Body of pancreas (tissue), 4 donors: Measurements from ENCODE around the gene PAPOLG. TPM values are rescaled to one million over a fixed set of nuclear protein-coding genes. Genes with fewer than 3 reads are reported as not detected.

ENCODE experiments used
- ATAC-seq: fragments of 150-250 bp; one replicate; pipeline ENCODE4 v1.9.1; 2016
- DNase-seq, 4 donors: peaks; one replicate each; pipeline ENCODE4 v3.0.0-alpha.2; 2019
- H3K27ac ChIP-seq, 4 donors: fragments of 200-600 bp; sonication (generic); 1 replicate in 3 of 4; 2 replicates in 1 of 4; pipeline versions ENCODE4 v1.5.1 to v1.6.1; 2016 to 2019; ENCODE audit warnings: mild to moderate bottlenecking in 1 of 4, mixed read lengths in 1 of 4, moderate library complexity in 1 of 4
- H3K27me3 ChIP-seq, 2 donors: fragments of 200-600 bp; sonication (generic); one replicate each; pipeline ENCODE4 v1.6.0; 2016; ENCODE audit warnings: mild to moderate bottlenecking in 1 of 2
- H3K36me3 ChIP-seq, 2 donors: fragments of 200-600 bp; sonication (generic); replicated peaks in 1 of 2; 2 replicates each; pipeline ENCODE4 v1.5.1; 2016; ENCODE audit warnings: low read depth in 2 of 2; ENCODE audit not compliant: insufficient read depth in 1 of 2
- H3K4me1 ChIP-seq: fragments of 200-600 bp; sonication (generic); one replicate; pipeline ENCODE4 v1.6.0; 2016
- H3K4me3 ChIP-seq, 2 donors: fragments of 200-600 bp; sonication (generic); 1 replicate in 1 of 2; 2 replicates in 1 of 2; pipeline ENCODE4 v1.5.1; 2016 to 2019
- H3K9me3 ChIP-seq, 3 donors: fragments of 200-600 bp; sonication (generic); 1 replicate in 2 of 3; 2 replicates in 1 of 3; pipeline ENCODE4 v1.5.1; 2016
- CTCF ChIP-seq, 7 experiments: fragments of 450-650 bp in 4 of 7; fragments of 200-600 bp in 3 of 7; sonication (generic) in 3 of 7; IDR thresholded peaks; one replicate each; pipeline ENCODE4 v1.5.1; 2016 to 2019; ENCODE audit warnings: antibody characterized with exemption in 7 of 7
- POLR2A ChIP-seq, 3 donors: fragments of 450-650 bp; IDR thresholded peaks; one replicate each; pipeline ENCODE4 v1.6.1; 2016; ENCODE audit warnings: antibody characterized with exemption in 3 of 3, mild to moderate bottlenecking in 2 of 3
- WGBS, 2 donors: methylation state at CpG; one replicate each; pipeline ENCODE4 v1.1.5; 2017; 5-methylcytosine and 5-hydroxymethylcytosine counted together
- intact Hi-C: fragments of 100-400 bp; cut with DNase I; formaldehyde crosslinking; loops from one replicate; pipeline ENCODE4 v1.15.1; 2023
- total RNA-seq, 2 donors: library from RNA; depleted of rRNA; stranded (reverse); fragments of >200 nt; gene quantifications; one replicate each; pipeline ENCODE4 v1.1.0, GENCODE V29; 2016

PAPOLG gene
- total RNA-seq, 2 donors from 2014 or later, result 4.0 to 6.5 TPM

DNA sequence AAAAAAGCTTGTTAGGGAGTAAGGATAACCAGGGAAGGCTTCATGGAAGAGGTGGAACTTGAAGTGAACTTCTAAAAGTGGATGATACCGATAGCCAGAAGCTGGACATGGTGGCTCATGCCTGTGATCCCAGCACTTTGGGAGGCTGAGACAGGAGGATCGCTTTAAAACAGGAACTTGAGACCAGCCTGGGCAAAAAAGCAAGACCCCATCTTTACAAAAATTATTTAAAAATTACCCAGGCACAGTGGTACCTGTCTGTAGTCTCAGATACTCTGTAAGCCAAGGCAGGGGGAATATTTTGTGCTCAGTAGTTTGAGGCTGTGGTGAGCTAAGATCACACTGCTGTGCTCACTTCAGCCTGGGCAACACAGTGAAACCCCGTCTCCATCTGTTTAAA, 10.2 kb downstream of the PAPOLG start:
- Histone ChIP-seq H3K27ac (no peak overlapping the region), H3K36me3 (peaks cover 4 to 15% of the 10 kb centered on the region in 2 donors), H3K4me1 (no peaks in the 10 kb centered on the region), H3K27me3 (no peaks in the 10 kb centered on the region), H3K4me3 (no peak overlapping the region), H3K9me3 (no peaks in the 10 kb centered on the region)
- no peak for TF ChIP-seq CTCF (IDR thresholded peaks at IDR 0.05)
- TF ChIP-seq POLR2A (IDR thresholded peaks at IDR 0.05), result no peak
- ATAC-seq (no peak), DNase-seq (no peak)
- WGBS, 2 donors, result 94 to 97% methylated on average over 3 of the region's 3 CpGs
- intact Hi-C loops, result no loop called here

DNA sequence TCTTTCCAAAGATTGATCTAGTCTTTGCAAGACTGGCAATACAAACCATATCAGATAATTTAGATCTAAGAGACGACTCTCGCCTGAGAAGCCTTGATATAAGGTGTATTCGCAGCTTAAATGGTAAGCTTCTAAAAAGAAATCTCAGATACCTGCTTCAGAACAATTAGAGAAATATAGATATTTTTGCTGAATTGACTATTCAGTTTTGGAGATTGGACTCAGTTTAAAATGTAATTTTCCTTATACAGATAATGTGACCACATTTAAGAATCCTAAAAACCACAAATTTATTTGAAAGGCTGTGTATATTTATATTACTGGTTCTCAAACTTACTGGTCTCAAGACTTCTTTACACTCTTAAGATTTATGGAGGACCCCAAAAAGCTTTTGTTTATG, 15.4 kb downstream of the PAPOLG start:
- no peak for ATAC-seq
- TF ChIP-seq CTCF (IDR thresholded peaks at IDR 0.05), result no peak
- TF ChIP-seq POLR2A (IDR thresholded peaks at IDR 0.05), result no peak
- no peak overlapping the region for H3K27ac ChIP-seq
- no peaks in the 10 kb centered on the region for H3K9me3 ChIP-seq
- no peak for DNase-seq
- WGBS, 2 donors, result 97 to 99% methylated on average over 3 of the region's 3 CpGs
- peaks cover 8 to 9% of the 10 kb centered on the region in 2 donors for H3K36me3 ChIP-seq
- no peaks in the 10 kb centered on the region for H3K27me3 ChIP-seq
- intact Hi-C loops, result no loop called here
- no peaks in the 10 kb centered on the region for H3K4me1 ChIP-seq
- no peak overlapping the region for H3K4me3 ChIP-seq

DNA sequence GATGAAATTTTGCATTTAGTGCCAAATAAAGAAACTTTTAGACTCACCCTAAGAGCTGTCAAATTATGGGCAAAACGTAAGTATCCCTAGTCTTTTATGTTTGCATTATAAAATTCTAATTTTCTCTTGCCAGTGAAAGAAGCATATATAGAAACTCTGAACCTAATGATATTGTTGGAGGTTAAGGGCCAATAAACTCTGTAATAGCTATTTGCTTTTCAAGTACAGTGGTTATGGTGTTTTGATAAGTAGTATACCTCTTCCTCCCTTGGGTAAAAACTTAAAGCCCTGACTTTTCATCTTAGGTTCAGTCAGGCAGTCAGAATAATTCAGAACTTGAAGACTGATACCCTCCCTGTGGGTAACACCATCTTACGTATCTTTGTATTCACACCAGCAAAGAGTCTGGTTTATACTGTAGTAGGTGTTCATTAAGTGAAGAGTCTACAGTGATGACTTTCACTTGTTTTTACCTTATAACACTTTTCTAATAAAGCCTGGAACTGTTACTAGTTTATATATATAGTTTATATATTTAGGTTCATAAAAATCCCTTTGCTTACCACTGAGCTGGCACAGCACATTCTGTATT, 19.1 kb downstream of the PAPOLG start:
- peaks cover 11 to 12% of the 10 kb centered on the region in 2 donors for H3K36me3 ChIP-seq
- no peak for DNase-seq
- intact Hi-C loops, result no loop called here
- no peaks in the 10 kb centered on the region for H3K27me3 ChIP-seq
- 82 to 96% methylated on average over 2 of the region's 2 CpGs for WGBS, 2 donors
- H3K4me3 ChIP-seq, result no peak overlapping the region
- ATAC-seq, result no peak
- H3K9me3 ChIP-seq, result no peaks in the 10 kb centered on the region
- no peak overlapping the region for H3K27ac ChIP-seq
- TF ChIP-seq CTCF (IDR thresholded peaks at IDR 0.05), result no peak
- H3K4me1 ChIP-seq, result peaks cover 9% of the 10 kb centered on the region

DNA sequence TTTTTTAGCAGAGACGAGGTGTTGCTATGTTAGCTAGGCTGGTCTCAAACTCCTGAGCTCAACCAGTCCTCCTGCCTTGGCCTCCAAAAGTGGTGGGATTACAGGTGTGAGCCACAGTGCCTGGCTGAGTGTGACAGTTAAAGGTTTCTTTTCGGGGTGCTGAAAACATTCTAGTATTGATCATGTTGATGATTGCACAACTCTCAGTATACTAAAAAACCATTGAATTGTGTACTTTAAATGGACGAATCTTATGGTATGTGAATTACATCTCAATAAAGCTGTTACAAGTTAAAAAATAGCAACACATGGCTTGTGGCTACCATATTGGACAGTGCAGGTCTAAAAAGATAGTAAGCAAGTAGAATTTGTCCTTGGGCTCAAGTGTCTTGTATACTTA, 22.3 kb downstream of the PAPOLG start:
- no peaks in the 10 kb centered on the region for H3K27me3 ChIP-seq
- no peak overlapping the region for H3K27ac ChIP-seq
- H3K36me3 ChIP-seq, result peaks cover 4 to 10% of the 10 kb centered on the region in 2 donors
- no peaks in the 10 kb centered on the region for H3K9me3 ChIP-seq
- peaks cover 9% of the 10 kb centered on the region for H3K4me1 ChIP-seq
- intact Hi-C loops, result no loop called here
- H3K4me3 ChIP-seq, result no peak overlapping the region
- TF ChIP-seq POLR2A (IDR thresholded peaks at IDR 0.05) (no peak), CTCF (IDR thresholded peaks at IDR 0.05) (no peak)
- ATAC-seq (no peak), DNase-seq (no peak)
- WGBS, 2 donors, result 93 to 94% methylated on average over 3 of the region's 3 CpGs

GRCh38 chr2:60779426-60779825, 23.4 kb downstream of the PAPOLG start:
- Histone ChIP-seq H3K27me3 (no peaks in the 10 kb centered on the region), H3K9me3 (no peaks in the 10 kb centered on the region), H3K4me3 (no peak overlapping the region), H3K36me3 (peaks cover 4 to 16% of the 10 kb centered on the region in 2 donors), H3K4me1 (peaks cover 9% of the 10 kb centered on the region), H3K27ac (no peak overlapping the region)
- no peak for DNase-seq
- TF ChIP-seq CTCF (IDR thresholded peaks at IDR 0.05) (no peak), POLR2A (IDR thresholded peaks at IDR 0.05) (no peak)
- 28 to 39% methylated on average over 5 of the region's 5 CpGs for WGBS, 2 donors
- ATAC-seq, result no peak
- intact Hi-C loops, result no loop called here
